Sigmoid colon (tissue), 4 donors: ENCODE data around the gene SNCB.

Experiments used
- POLR2A ChIP-seq, 2 donors: fragments of 450-650 bp; IDR thresholded peaks; one replicate each; pipeline ENCODE4 v1.6.1; 2016; ENCODE audit warnings: antibody characterized with exemption in 2 of 2, mild to moderate bottlenecking in 2 of 2, moderate library complexity in 2 of 2
- POLR2AphosphoS5 ChIP-seq, 4 donors: sonication (generic); formaldehyde crosslinking; IDR thresholded peaks; one replicate each; pipeline ENCODE4 v1.6.1; 2017; ENCODE audit warnings: antibody characterized with exemption in 4 of 4
- TF ChIP-seq, protein P1 (sequence below), 4 experiments: fragments of 450-650 bp in 3 of 4; fragments of 200-600 bp in 1 of 4; IDR thresholded peaks; one replicate each; pipeline ENCODE4 v1.5.1; 2016 to 2019; ENCODE audit warnings: antibody characterized with exemption in 4 of 4, mild to moderate bottlenecking in 3 of 4, moderate library complexity in 2 of 4

DNA sequence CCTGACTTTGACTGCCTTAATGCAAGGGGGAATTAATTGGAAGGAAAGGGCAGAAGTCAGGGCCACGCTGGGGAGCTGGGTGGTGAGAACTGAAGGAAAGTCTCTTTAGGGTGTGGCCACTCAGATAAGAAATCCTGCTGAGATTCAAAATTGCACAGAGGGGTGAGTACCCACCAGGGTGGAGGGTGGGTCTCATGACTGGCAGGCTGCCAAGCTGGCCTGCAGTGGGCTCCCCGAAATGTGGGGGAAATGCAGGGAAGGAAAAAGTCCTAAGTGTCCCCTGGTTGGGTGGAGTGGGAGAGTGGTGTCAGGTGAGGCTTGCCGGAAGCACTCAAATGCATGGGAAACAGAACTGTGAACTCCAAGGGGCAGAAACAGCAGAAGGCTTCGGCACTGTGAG lies 41.1 kb upstream of the SNCB start:
- TF ChIP-seq, protein P1, sequence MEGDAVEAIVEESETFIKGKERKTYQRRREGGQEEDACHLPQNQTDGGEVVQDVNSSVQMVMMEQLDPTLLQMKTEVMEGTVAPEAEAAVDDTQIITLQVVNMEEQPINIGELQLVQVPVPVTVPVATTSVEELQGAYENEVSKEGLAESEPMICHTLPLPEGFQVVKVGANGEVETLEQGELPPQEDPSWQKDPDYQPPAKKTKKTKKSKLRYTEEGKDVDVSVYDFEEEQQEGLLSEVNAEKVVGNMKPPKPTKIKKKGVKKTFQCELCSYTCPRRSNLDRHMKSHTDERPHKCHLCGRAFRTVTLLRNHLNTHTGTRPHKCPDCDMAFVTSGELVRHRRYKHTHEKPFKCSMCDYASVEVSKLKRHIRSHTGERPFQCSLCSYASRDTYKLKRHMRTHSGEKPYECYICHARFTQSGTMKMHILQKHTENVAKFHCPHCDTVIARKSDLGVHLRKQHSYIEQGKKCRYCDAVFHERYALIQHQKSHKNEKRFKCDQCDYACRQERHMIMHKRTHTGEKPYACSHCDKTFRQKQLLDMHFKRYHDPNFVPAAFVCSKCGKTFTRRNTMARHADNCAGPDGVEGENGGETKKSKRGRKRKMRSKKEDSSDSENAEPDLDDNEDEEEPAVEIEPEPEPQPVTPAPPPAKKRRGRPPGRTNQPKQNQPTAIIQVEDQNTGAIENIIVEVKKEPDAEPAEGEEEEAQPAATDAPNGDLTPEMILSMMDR (IDR thresholded peaks at IDR 0.05), result no peak
- TF ChIP-seq POLR2A (IDR thresholded peaks at IDR 0.05) (no peak), POLR2AphosphoS5 (IDR thresholded peaks at IDR 0.05) (no peak)
